ENCODE measurements around the gene AK2.

GRCh38 chr1:32991386-32991785, 45.3 kb downstream of the AK2 start:
- no peak for TF ChIP-seq CTCF (IDR thresholded peaks at IDR 0.05; ENCODE audit: low read depth, low read length, missing input control)
- no peak for TF ChIP-seq FOXA1 (IDR thresholded peaks at IDR 0.05)
- TF ChIP-seq ATF3 (IDR thresholded peaks at IDR 0.05): no peak
- no peak for TF ChIP-seq SP1 (IDR thresholded peaks at IDR 0.05)
- TF ChIP-seq TAF1 (conservative IDR thresholded peaks at IDR 0.05): no peak
